GM12873 (cell line): ENCODE data around the gene RBM15B.
A peak's percentile ranks its signal among the peaks of the same experiment; 100 is the strongest.

Source experiments
- TF ChIP-seq, protein P1 (sequence below): IDR thresholded peaks from 2 replicates; pipeline ENCODE4 v1.5.1; 2012; ENCODE audit warnings: low read depth, mild to moderate bottlenecking, moderate library complexity, low read length, control low read depth; ENCODE audit not compliant: insufficient read depth; ENCODE audit errors: missing control alignments

The RBM15B gene, protein sequence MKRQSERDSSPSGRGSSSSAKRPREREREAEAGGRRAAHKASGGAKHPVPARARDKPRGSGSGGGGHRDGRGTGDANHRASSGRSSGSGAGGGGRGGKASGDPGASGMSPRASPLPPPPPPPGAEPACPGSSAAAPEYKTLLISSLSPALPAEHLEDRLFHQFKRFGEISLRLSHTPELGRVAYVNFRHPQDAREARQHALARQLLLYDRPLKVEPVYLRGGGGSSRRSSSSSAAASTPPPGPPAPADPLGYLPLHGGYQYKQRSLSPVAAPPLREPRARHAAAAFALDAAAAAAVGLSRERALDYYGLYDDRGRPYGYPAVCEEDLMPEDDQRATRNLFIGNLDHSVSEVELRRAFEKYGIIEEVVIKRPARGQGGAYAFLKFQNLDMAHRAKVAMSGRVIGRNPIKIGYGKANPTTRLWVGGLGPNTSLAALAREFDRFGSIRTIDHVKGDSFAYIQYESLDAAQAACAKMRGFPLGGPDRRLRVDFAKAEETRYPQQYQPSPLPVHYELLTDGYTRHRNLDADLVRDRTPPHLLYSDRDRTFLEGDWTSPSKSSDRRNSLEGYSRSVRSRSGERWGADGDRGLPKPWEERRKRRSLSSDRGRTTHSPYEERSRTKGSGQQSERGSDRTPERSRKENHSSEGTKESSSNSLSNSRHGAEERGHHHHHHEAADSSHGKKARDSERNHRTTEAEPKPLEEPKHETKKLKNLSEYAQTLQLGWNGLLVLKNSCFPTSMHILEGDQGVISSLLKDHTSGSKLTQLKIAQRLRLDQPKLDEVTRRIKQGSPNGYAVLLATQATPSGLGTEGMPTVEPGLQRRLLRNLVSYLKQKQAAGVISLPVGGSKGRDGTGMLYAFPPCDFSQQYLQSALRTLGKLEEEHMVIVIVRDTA

DNA sequence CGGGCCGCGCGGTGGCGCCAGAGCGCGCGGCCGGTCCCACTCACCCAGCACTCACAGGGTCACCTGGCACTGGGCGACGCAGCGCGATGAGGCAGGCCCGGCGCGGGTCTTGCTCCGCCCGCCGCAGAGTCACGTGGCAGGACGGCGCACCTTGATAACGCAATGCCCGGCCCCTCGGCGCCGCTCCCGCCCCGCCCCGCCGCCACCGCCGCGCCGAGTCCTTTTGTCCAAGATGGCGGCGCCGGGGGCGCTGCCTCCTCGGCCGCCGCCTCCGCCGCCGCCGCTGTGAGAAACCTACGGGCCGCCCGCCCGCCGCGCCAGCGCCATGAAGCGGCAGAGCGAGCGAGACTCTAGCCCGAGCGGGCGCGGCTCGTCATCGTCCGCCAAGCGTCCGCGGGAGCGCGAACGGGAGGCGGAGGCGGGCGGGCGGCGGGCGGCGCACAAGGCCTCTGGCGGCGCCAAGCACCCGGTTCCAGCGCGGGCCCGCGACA, at the start of gene RBM15B:
TSS of gene RBM15B (plus strand) at position 211 of the 491 bp plus-strand sequence. CDS start at position 326, 115 bp downstream.
- TF ChIP-seq, protein P1, sequence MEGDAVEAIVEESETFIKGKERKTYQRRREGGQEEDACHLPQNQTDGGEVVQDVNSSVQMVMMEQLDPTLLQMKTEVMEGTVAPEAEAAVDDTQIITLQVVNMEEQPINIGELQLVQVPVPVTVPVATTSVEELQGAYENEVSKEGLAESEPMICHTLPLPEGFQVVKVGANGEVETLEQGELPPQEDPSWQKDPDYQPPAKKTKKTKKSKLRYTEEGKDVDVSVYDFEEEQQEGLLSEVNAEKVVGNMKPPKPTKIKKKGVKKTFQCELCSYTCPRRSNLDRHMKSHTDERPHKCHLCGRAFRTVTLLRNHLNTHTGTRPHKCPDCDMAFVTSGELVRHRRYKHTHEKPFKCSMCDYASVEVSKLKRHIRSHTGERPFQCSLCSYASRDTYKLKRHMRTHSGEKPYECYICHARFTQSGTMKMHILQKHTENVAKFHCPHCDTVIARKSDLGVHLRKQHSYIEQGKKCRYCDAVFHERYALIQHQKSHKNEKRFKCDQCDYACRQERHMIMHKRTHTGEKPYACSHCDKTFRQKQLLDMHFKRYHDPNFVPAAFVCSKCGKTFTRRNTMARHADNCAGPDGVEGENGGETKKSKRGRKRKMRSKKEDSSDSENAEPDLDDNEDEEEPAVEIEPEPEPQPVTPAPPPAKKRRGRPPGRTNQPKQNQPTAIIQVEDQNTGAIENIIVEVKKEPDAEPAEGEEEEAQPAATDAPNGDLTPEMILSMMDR: peak; percentile 95

GRCh38 chr3:51343918-51344687, 47.0 kb upstream of the RBM15B start:
- TF ChIP-seq, protein P1: no peak

- TF ChIP-seq, protein P1: no peak
These were observed 40.3 kb upstream of the RBM15B start for GRCh38 chr3:51350751-51351150.

GRCh38 chr3:51353131-51353530, 38.0 kb upstream of the RBM15B start:
- TF ChIP-seq, protein P1: no peak

GRCh38 chr3:51353691-51354090, 37.4 kb upstream of the RBM15B start:
- TF ChIP-seq, protein P1: no peak

GRCh38 chr3:51354172-51354571, 36.9 kb upstream of the RBM15B start:
- TF ChIP-seq, protein P1: no peak
